Upper lobe of right lung (tissue), 1 donor: ENCODE results near the gene RAB8B. TPM values are rescaled to one million over a fixed set of nuclear protein-coding genes. Genes with fewer than 3 reads are reported as not detected.

ENCODE experiments used
- ATAC-seq: fragments of 200-7000 bp; cut with Tn5 transposase; one replicate; pipeline ENCODE4 v1.9.1; 2020; ENCODE audit warnings: mild to moderate bottlenecking, moderate library complexity
- DNase-seq: peaks from one replicate; pipeline ENCODE4 v3.0.0-alpha.2; 2020
- H3K27ac ChIP-seq: fragments of 200-600 bp; one replicate; pipeline ENCODE4 v1.8.0; 2022
- H3K27me3 ChIP-seq: fragments of 200-600 bp; one replicate; pipeline ENCODE4 v1.8.0; 2022; ENCODE audit warnings: mild to moderate bottlenecking
- H3K36me3 ChIP-seq: fragments of 200-600 bp; one replicate; pipeline ENCODE4 v1.8.0; 2022
- H3K4me1 ChIP-seq: fragments of 200-600 bp; one replicate; pipeline ENCODE4 v1.8.0; 2022
- H3K4me3 ChIP-seq: fragments of 200-600 bp; one replicate; pipeline ENCODE4 v1.8.0; 2022; ENCODE audit warnings: mild to moderate bottlenecking
- H3K9me3 ChIP-seq: fragments of 200-600 bp; one replicate; pipeline ENCODE4 v1.8.0; 2022
- intact Hi-C: fragments of 100-400 bp; cut with DNase I; formaldehyde crosslinking; loops from one replicate; pipeline ENCODE4 v1.11.0; 2022
- total RNA-seq: library from RNA; stranded (reverse); fragmentation: NEBNext Ultra II Directional; extraction: Animal tissue kit (Norgen Biotek cat#: 25700); gene quantifications from one replicate; pipeline ENCODE4 v1.2.1, GENCODE V29; 2021
- TF ChIP-seq, protein P1 (sequence below): fragments of 200-600 bp; IDR thresholded peaks from one replicate; pipeline ENCODE4 v1.8.0; 2022; ENCODE audit warnings: antibody characterized with exemption
- donor health status: DM: no; HTN: yes; CAD: no; lungs with severe emphysema.

Gene RAB8B
- total RNA-seq, 1 donor from 2014 or later: 54.5 TPM

DNA sequence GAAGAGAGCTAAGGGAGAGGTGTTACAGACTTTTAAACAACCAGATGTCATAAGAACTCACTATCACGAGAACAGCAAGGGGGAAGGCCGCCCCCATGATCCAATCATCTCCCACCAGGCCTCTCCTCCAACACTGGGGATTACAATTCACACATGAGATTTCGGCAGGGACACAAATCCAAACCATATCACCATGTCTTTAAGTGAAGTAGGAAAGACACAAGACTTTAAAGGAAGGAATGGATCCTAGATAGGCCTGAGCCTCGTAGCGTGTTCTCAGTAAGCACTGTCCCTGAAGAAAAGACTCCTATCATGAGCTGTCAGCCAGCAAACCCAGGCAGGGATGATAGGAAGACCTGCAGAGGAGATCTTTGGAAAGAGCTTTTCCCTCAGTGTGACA is 17.0 kb upstream of the RAB8B start:
- Histone ChIP-seq H3K27ac (no peak overlapping the region), H3K9me3 (no peaks in the 10 kb centered on the region), H3K36me3 (no peaks in the 10 kb centered on the region), H3K27me3 (no peaks in the 10 kb centered on the region), H3K4me3 (no peak overlapping the region), H3K4me1 (no peaks in the 10 kb centered on the region)
- DNase-seq (no peak), ATAC-seq (no peak)
- intact Hi-C loops: no loop called here
- TF ChIP-seq, protein P1, sequence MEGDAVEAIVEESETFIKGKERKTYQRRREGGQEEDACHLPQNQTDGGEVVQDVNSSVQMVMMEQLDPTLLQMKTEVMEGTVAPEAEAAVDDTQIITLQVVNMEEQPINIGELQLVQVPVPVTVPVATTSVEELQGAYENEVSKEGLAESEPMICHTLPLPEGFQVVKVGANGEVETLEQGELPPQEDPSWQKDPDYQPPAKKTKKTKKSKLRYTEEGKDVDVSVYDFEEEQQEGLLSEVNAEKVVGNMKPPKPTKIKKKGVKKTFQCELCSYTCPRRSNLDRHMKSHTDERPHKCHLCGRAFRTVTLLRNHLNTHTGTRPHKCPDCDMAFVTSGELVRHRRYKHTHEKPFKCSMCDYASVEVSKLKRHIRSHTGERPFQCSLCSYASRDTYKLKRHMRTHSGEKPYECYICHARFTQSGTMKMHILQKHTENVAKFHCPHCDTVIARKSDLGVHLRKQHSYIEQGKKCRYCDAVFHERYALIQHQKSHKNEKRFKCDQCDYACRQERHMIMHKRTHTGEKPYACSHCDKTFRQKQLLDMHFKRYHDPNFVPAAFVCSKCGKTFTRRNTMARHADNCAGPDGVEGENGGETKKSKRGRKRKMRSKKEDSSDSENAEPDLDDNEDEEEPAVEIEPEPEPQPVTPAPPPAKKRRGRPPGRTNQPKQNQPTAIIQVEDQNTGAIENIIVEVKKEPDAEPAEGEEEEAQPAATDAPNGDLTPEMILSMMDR: no peak

GRCh38 chr15:63172851-63173451 is 16.5 kb upstream of the RAB8B start:
- H3K4me3 ChIP-seq: no peak overlapping the region
- no peak overlapping the region for H3K27ac ChIP-seq
- no peaks in the 10 kb centered on the region for H3K27me3 ChIP-seq
- no peaks in the 10 kb centered on the region for H3K4me1 ChIP-seq
- intact Hi-C loops: no loop called here
- TF ChIP-seq, protein P1: no peak
- H3K9me3 ChIP-seq: no peaks in the 10 kb centered on the region
- no peak for ATAC-seq
- DNase-seq: no peak
- no peaks in the 10 kb centered on the region for H3K36me3 ChIP-seq

- intact Hi-C loops: no loop called here
- DNase-seq: no peak
- H3K27ac ChIP-seq: no peak overlapping the region
- TF ChIP-seq, protein P1: no peak
- no peaks in the 10 kb centered on the region for H3K36me3 ChIP-seq
- H3K4me3 ChIP-seq: no peak overlapping the region
- H3K27me3 ChIP-seq: no peaks in the 10 kb centered on the region
- no peaks in the 10 kb centered on the region for H3K4me1 ChIP-seq
- no peaks in the 10 kb centered on the region for H3K9me3 ChIP-seq
- ATAC-seq: no peak
Observed at GRCh38 chr15:63176302-63176701, 13.1 kb upstream of the RAB8B start.

DNA sequence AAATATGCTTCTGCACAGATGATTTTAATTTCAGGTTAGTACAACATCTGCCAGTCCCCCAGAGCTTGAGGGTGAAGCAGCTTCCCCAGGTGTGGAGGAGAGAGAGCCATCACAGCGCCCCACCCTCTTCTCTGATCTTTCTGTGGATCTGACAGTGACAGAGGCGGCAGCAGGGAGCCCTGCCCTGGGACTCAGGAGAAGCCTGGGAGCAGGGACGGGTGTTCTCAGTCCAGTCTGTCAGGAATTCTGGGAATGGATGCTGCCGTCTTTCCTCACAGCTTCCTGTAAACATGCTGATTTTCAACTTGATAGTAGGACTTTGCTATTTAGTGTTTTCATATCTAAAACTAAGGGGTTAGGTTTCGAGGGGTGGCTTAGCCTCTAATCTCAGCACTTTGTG is 11.4 kb upstream of the RAB8B start:
- no peak overlapping the region for H3K4me3 ChIP-seq
- H3K27ac ChIP-seq: no peak overlapping the region
- H3K4me1 ChIP-seq: no peaks in the 10 kb centered on the region
- H3K36me3 ChIP-seq: no peaks in the 10 kb centered on the region
- DNase-seq (no peak), ATAC-seq (no peak)
- intact Hi-C loops: no loop called here
- H3K27me3 ChIP-seq: no peaks in the 10 kb centered on the region
- TF ChIP-seq, protein P1: no peak
- no peaks in the 10 kb centered on the region for H3K9me3 ChIP-seq

- no peak overlapping the region for H3K4me3 ChIP-seq
- H3K9me3 ChIP-seq: no peaks in the 10 kb centered on the region
- H3K27ac ChIP-seq: no peak overlapping the region
- TF ChIP-seq, protein P1: no peak
- DNase-seq (no peak), ATAC-seq (no peak)
- intact Hi-C loops: no loop called here
- H3K36me3 ChIP-seq: no peaks in the 10 kb centered on the region
- H3K4me1 ChIP-seq: no peaks in the 10 kb centered on the region
- no peaks in the 10 kb centered on the region for H3K27me3 ChIP-seq
Observed at GRCh38 chr15:63180746-63181145, 8.7 kb upstream of the RAB8B start.

DNA sequence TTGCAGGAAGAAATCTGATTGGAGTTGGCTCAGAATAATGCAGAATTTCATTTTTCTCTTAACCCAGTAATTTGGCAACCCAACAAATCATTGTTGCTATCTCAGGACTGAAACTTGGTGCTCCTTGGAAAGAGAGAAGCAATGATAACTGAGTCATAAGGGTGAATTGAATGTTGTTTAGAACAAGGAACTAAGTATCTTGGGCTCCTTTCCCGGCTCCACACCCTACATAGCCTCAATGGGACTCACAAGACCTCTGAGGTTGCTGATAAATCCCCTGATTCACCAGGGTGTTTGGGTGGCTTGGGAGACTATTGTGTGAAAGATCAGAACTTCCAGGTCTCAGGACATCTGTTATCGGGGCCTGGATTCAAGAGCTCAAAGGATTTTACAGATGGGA is 7.8 kb upstream of the RAB8B start:
- ATAC-seq: peak; percentile 56

More for the DNA sequence above, 7.8 kb upstream of the RAB8B start:
- Histone ChIP-seq H3K27me3 (no peaks in the 10 kb centered on the region), H3K4me1 (no peaks in the 10 kb centered on the region), H3K36me3 (no peaks in the 10 kb centered on the region), H3K4me3 (no peak overlapping the region), H3K27ac (no peak overlapping the region), H3K9me3 (no peaks in the 10 kb centered on the region)
- DNase-seq: no peak
- TF ChIP-seq, protein P1: no peak
- intact Hi-C loops: no loop called here
